GM21515 (cell line): ENCODE results near the gene PRR20G.
"Not testable (repeated sequence)": the region's sequence is repeated elsewhere in the genome, so short reads cannot be mapped to it uniquely, and the experiment has no call there.

ENCODE experiments used
- ATAC-seq: cut with Tn5 transposase; IDR thresholded peaks from one replicate; pipeline ENCODE4 v1.9.1; 2021; ENCODE audit not compliant: unreplicated experiment

Gene PRR20G

GRCh38 chr3:127304121-127304744 is 16.4 kb upstream of the PRR20G start:
- no peak for ATAC-seq

- no peak for ATAC-seq
Measured at GRCh38 chr3:127299276-127299675, 11.4 kb upstream of the PRR20G start.

GRCh38 chr3:127296959-127297358 is 9.1 kb upstream of the PRR20G start:
- no peak for ATAC-seq

DNA sequence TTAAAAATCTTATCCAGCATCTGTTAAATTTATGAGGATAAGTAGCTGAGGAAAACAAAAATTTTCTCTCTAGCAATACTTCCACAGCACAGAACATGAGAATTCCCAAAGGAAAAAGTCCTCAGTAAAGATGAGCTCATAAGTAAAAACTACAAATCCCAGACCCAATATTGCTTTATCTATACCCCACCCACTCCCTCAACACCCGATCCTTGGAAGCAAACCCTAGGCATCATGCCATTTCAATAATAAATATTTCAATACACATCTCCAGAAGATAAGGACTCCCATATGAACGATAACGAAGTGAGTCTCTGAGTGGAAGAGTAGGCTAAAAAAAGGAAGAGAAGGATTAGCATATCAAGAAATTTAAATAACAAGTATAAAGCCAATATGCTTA is 8.3 kb upstream of the PRR20G start:
- ATAC-seq, result no peak

DNA sequence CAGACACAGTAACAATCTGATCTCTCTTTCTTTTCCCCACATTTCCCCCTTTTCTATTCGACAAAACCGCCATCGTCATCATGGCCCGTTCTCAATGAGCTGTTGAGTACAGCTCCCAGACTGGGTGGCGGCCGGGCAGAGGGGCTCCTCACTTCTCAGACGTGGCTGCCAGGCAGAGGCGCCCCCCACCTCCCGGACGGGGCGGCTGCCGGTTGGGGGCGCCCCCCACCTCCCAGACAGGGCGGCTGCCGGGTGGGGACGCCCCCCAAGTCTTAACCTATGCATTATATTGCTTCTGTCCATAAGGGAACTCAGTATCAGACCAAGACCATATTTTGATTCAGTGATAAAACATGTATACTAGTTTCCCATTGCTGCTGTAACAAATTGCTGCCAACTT is 5.8 kb upstream of the PRR20G start:
- not testable (repeated sequence) for ATAC-seq

DNA sequence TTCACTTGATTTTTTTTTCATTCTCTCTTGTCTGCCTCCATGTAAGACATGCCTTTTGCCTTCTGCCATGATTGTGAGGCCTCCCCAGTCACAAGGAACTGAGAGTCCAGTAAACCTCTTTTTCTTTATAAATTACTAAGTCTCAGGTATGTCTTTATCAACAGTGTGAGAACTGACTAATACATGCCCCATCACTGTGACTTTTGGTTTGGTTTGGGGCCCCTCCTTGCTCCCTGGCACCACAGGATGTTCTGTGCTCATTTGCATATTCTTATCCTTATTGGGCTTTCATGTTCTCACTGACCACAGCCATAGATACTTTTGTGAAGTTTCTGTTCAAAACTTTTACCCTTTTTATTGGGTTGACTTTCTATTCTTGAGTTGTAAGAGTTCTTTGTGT is 3.8 kb upstream of the PRR20G start:
- ATAC-seq, result no peak

GRCh38 chr3:127291114-127291513 is 3.3 kb upstream of the PRR20G start:
- no peak for ATAC-seq

- ATAC-seq, result no peak
Measured at GRCh38 chr3:127289706-127290575, 2.1 kb upstream of the PRR20G start.

- ATAC-seq, result no peak
Measured at GRCh38 chr3:127288921-127289705, 1.3 kb upstream of the PRR20G start.

DNA sequence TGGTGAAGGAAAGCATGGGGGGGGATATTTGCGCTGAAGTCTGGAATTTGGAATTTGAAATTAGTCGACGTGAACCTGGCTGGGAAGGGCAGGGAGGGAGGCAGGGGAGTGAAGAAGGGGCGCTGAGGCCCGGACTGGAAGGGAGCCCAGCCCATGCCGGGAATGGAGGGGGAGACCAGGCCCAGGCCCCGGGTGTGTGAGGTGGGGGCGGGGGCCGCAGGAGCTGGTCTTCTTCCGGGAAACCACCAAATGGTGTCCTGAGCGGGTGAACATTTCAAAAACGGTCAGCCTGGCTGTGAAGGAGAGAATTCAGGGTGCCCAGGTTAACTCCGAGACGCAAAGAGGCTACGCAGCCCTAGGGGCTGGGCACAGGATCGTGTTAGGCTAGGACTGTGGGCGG is 497 bp upstream of the PRR20G start:
- ATAC-seq, result no peak

GRCh38 chr3:127286571-127287140 is 1.2 kb downstream of the PRR20G start:
- ATAC-seq, result no peak

GRCh38 chr3:127284258-127284657 is 3.6 kb downstream of the PRR20G start:
- ATAC-seq, result no peak

DNA sequence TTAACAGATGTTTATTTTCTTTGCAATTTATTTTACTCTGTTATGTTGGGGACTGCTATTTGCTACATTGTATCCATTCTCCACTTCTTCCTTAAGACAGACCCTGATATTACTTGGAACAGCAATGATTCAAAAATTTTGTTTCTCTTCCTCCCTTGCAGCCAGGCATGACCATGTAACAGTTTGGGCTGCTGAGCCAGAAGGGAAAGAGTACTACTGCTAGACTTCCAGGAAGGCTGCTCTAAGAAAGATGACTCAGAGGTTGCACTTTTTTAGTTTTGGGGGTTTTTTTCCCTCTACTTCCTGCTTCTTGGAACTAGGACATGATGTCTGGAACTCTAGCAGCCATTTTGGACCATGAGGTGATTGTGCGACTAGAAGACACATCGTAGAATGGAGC is 10.3 kb downstream of the PRR20G start:
- no peak for ATAC-seq

DNA sequence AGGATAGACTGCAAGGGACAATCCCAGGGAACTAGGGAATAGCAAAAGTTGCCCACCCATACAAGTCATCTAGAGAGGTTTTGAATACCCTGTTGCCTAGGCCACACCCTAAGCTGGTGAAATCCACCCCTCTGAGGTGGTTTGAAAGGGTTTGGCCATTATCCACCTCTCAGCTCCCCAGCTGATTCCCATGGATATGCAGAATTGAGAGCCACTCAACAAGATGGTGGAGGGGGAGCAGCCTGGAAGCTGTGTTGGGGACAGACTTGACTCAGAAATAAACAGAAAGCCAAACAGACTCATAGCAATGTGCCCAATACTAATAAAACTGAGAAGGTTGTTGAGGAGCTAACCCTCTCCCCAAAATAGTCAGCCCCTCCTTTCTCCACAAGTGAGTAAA is 10.9 kb downstream of the PRR20G start:
- no peak for ATAC-seq

DNA sequence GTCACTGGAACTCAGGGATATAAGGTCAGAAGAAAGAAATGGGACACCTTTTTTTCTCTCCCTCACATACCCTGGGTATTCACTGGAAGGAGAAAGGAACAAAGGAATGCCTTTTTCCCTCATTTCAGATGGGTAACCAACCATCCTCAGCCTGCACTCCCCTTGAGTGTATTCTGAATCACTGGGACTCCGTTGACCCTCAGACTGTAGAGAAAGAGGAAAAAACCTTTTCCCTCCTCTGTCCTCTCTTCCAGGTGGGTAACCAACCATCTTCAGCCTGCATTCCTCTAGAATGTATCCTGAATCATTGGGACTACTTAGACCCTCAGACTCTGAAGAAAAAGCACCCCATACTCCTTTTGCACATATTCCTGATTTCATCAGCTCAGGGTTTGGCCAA is 11.4 kb downstream of the PRR20G start:
- ATAC-seq, result no peak

- no peak for ATAC-seq
Measured at GRCh38 chr3:127275287-127275781, 12.5 kb downstream of the PRR20G start.

GRCh38 chr3:127274200-127274760 is 13.6 kb downstream of the PRR20G start:
- ATAC-seq, result no peak

DNA sequence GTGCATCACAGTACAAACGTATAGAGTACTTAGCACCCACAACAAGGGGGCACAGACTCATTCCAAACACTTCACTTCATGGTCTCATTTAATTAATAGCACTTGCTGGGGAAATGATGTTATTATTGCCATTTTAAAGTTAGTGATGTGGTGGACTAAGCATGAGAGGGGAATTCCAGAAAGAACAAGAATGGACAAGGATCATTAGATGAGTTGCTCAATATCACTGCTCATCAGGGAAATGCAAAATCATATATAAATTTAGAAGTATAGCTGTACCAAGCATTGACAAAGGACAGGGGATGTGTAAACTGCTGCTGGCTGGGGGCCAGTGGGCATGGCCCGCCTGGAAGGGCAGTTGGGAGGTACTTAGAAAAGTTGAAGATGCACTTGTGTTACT is 14.6 kb downstream of the PRR20G start:
- no peak for ATAC-seq

DNA sequence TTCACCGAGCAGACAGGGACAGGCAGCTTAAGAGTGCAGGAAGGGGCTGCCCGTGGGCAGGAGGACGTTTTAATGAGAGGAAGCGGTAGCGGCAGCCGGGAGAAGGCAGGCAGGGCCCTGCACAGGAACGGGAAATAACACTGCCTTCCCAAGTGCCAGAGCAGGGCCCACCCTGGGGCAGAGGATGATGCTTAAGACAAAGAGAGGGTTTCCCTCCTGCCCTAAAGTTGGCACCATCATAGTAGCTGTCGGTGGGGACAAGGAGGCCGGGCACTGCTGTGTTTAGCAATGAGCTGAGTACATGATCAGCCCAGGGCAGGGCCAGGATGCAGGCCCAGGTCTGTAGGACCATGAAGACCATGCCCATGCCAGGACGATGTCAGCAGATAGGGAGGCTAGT is 21.7 kb downstream of the PRR20G start:
- ATAC-seq, result no peak

GRCh38 chr3:127265581-127265981 is 22.3 kb downstream of the PRR20G start:
- ATAC-seq, result no peak
